Measurements from ENCODE around the gene MAEL. TPM values are rescaled to one million over a fixed set of nuclear protein-coding genes. Genes with fewer than 3 reads are reported as not detected.

The MAEL gene
- total RNA-seq, 1 experiment from 2014 or later: 0.26 TPM

GRCh38 chr1:167059045-167059808 lies 70.1 kb downstream of the MAEL start (continued):
- TF ChIP-seq, protein P1, sequence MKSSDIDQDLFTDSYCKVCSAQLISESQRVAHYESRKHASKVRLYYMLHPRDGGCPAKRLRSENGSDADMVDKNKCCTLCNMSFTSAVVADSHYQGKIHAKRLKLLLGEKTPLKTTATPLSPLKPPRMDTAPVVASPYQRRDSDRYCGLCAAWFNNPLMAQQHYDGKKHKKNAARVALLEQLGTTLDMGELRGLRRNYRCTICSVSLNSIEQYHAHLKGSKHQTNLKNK (CRISPR knock-in tag; IDR thresholded peaks at IDR 0.05): no peak

DNA sequence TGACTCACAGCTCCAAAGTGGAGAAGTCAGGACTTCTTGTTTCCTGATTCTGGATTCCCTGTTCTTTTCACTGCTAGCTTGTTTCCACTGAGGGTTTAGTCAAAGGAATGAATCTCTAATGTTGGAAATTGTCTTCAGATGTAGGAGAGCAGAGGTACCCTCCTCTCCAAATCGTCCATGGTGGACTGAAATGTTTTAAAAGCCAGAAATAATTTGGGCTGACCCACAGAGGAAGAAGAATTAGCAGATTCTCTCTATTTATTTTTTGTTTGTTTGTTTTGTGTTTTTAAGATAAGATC lies 70.7 kb downstream of the MAEL start:
- TF ChIP-seq IRF1 (CRISPR knock-in tag; IDR thresholded peaks at IDR 0.05): no peak
- no peak for TF ChIP-seq PRDM15 (CRISPR knock-in tag; IDR thresholded peaks at IDR 0.05)
- TF ChIP-seq RELA (CRISPR knock-in tag; IDR thresholded peaks at IDR 0.05; ENCODE audit: borderline replicate concordance): no peak
- no peaks in the 10 kb centered on the region for H3K36me3 Mint-ChIP-seq
- no peak overlapping the region for H3K27ac Mint-ChIP-seq
- ChIA-PET CTCF (interaction anchor here (0.7 to 11.5 kb wide), 35 partner anchors 13 to 586 kb away, joined by 3 to 400 read pairs (median 5); partner anchors contain the start of genes ILDR2, POU2F1 and TADA1), POLR2A (interaction anchor here (0.6 to 1.0 kb wide), 4 partner anchors 69 to 1870 kb away, joined by 3 to 5 read pairs (median 4); no protein-coding TSS in a partner anchor)
- no peak for DNase-seq (ENCODE audit: low spot score)
- H3K4me1 Mint-ChIP-seq: peaks cover 17% of the 10 kb centered on the region
- ATAC-seq: no peak
- no peak overlapping the region; the same call in 1 of the 2 replicates for H3K4me3 Mint-ChIP-seq
- no peaks in the 10 kb centered on the region for H3K27me3 Mint-ChIP-seq (ENCODE audit: low read depth)
- no peaks in the 10 kb centered on the region for H3K9me3 Mint-ChIP-seq

DNA sequence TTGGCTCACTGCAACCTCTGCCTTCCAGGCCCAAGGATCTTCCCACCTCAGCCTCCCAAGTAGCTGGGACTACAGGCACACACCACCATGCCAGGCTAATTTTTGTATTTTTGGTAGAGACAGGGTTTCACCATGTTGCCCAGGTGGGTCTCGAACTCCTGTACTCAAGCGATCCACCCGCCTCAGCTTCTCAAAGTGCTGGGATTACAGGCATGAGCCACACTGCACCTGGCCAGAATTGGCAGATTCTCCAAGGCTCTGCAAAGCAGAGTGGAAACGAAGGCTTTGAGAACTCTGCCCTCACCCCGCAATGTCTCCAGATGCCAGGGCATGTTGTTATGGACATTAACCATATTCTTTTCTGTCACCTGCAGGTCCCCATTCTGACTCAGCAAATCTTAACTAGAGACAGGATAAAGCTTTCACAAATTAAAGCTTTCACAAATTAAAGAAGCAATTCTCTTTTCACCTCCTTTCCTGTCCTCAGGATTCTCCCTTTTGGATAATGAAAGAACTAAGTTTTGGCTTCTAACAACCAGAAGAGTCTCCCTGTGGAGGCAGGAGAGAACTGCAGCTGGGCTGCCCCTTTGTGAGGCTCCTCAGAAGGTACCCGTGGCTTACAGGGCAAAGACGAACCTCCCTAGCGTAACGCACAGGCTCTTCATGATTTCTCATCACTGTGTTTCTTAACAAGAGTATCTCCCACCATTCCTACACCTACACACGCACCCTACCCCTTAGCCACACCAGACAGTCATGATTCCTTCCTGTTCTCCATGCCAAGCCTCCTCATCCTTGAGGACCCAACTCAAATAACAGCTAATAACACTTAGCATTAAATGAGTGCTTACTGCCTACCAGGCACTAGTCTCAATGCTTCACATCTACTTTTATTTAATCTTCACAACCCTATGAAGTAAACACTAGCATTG lies 71.3 kb downstream of the MAEL start:
- H3K36me3 Mint-ChIP-seq: no peaks in the 10 kb centered on the region
- ChIA-PET CTCF (interaction anchor here (0.6 to 11.5 kb wide), 33 partner anchors 7 to 495 kb away, joined by 3 to 400 read pairs (median 6); partner anchors contain the start of genes ILDR2, POU2F1 and TADA1), POLR2A (interaction anchor here (0.6 kb wide), 1 partner anchor 1871 kb away, joined by 4 read pairs; no protein-coding TSS in a partner anchor)
- no peak overlapping the region for H3K4me3 Mint-ChIP-seq
- no peak overlapping the region for H3K27ac Mint-ChIP-seq
- no peak for DNase-seq (ENCODE audit: low spot score)
- no peaks in the 10 kb centered on the region for H3K9me3 Mint-ChIP-seq
- peak; percentile 43 for ATAC-seq
- H3K4me1 Mint-ChIP-seq: peaks cover 17% of the 10 kb centered on the region
- no peaks in the 10 kb centered on the region for H3K27me3 Mint-ChIP-seq (ENCODE audit: low read depth)
- no peak for TF ChIP-seq TEAD1 (CRISPR knock-in tag; IDR thresholded peaks at IDR 0.05)

DNA sequence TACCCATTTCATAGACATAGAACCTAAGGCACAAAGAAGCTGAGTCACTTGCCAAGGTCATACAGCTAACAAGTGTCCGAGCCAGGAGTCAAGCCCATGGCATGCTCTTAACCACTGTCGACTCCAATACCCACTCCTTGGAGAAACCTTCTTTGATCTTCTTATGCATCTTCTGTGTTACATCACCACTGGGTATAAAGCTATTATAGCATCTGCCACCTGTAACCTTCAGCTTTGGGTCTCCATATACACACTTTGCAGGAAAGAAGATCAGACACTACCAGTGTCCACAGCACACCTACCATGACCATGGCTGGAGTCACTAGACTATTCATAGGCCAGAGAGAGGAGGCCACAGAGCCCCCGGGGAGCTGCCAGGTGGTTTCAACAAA lies 72.0 kb downstream of the MAEL start:
- H3K9me3 Mint-ChIP-seq: no peaks in the 10 kb centered on the region
- H3K4me1 Mint-ChIP-seq: peaks cover 17% of the 10 kb centered on the region
- ChIA-PET CTCF (interaction anchor here (0.6 to 11.5 kb wide), 16 partner anchors 8 to 479 kb away, joined by 3 to 400 read pairs (median 4); partner anchors contain the start of genes POU2F1 and TADA1), POLR2A (no interaction called here)
- DNase-seq (ENCODE audit: low spot score) (no peak), ATAC-seq (no peak)
- H3K4me3 Mint-ChIP-seq: no peak overlapping the region
- no peak for TF ChIP-seq ZNF232 (CRISPR knock-in tag; IDR thresholded peaks at IDR 0.05)
- TF ChIP-seq PRRX2 (CRISPR knock-in tag; IDR thresholded peaks at IDR 0.05): no peak
- TF ChIP-seq CBFB (CRISPR knock-in tag; IDR thresholded peaks at IDR 0.05; ENCODE audit: low read depth): no peak
- TF ChIP-seq, protein P2, sequence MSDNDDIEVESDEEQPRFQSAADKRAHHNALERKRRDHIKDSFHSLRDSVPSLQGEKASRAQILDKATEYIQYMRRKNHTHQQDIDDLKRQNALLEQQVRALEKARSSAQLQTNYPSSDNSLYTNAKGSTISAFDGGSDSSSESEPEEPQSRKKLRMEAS (CRISPR knock-in tag; IDR thresholded peaks at IDR 0.05): no peak
- no peak for TF ChIP-seq ZNF121 (CRISPR knock-in tag; IDR thresholded peaks at IDR 0.05)
- no peak for TF ChIP-seq RORB (CRISPR knock-in tag; IDR thresholded peaks at IDR 0.05)
- TF ChIP-seq ZBTB21 (CRISPR knock-in tag; IDR thresholded peaks at IDR 0.05; ENCODE audit: borderline replicate concordance): no peak
- no peak for TF ChIP-seq ATF1 (CRISPR knock-in tag; IDR thresholded peaks at IDR 0.05)
- no peaks in the 10 kb centered on the region for H3K36me3 Mint-ChIP-seq
- H3K27me3 Mint-ChIP-seq (ENCODE audit: low read depth): no peaks in the 10 kb centered on the region
- H3K27ac Mint-ChIP-seq: no peak overlapping the region
